ENCODE measurements around the gene H1-8. TPM values are rescaled to one million over a fixed set of nuclear protein-coding genes. Genes with fewer than 3 reads are reported as not detected.

Gene H1-8
- total RNA-seq, 1 experiment from 2014 or later, result not detected

DNA sequence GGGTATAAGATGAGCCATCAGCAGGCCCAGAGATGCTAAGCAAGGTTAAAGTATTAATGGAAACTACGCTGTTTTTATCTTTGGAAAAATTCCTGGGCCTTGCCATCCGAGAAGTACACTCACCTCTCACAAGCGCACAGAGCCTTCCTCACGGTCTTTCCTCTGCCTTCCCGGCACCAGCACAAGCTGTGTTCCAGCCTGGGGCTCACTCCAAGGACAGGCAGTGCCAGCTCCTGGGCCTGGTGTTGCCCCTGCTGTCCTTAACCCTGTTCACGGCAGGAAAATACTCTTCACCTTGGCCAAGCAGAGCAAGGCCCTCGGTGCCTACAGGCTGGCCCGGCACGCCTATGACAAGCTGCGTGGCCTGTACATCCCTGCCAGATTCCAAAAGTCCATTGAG, 28.9 kb upstream of the H1-8 start:
- TF ChIP-seq CTCF (conservative IDR thresholded peaks at IDR 0.05), result no peak
- no CpG with 5 or more reads among the region's 10 CpGs for WGBS (ENCODE audit: extremely low coverage, insufficient read length, low lambda C conversion rate)

More for the DNA sequence above, 28.9 kb upstream of the H1-8 start:
- H3K4ac ChIP-seq (ENCODE audit: low read depth, low read length), result no peak overlapping the region
- H2BK15ac ChIP-seq (ENCODE audit: low read depth, low read length), result no peak overlapping the region
- no peak overlapping the region for H2BK5ac ChIP-seq (ENCODE audit: insufficient read length, low read length)
- Mint-ChIP-seq H3K4me3 (no peak overlapping the region), H3K27ac (no peak overlapping the region; a peak in 1 of 7 replicates), H3K36me3 (ENCODE audit: insufficient read depth in 1 of 3, low read depth in 3 of 3) (peaks cover 10 to 25% (median 18%) of the 10 kb centered on the region in 3 experiments), H3K27me3 (ENCODE audit: low read depth) (peaks cover 2% of the 10 kb centered on the region; the same call in 1 of the 2 replicates), H3K4me1 (peaks cover 4 to 7% of the 10 kb centered on the region in 2 experiments; a peak in 3 of 4 replicates), H3K9me3 (no peaks in the 10 kb centered on the region)
- no peak overlapping the region for H3K56ac ChIP-seq (ENCODE audit: insufficient read length, low read depth, low read length)
- H4K8ac ChIP-seq (replicated peaks; ENCODE audit: insufficient read length, low read depth, low read length), result no peak overlapping the region
- no peak overlapping the region for H2AFZ ChIP-seq (ENCODE audit: low read length)
- no peak overlapping the region for H2BK12ac ChIP-seq (ENCODE audit: insufficient read length, low read depth, low read length)
- no peak overlapping the region for H4K91ac ChIP-seq (ENCODE audit: insufficient read length, low read depth, low read length)
- no peak overlapping the region for H2AK5ac ChIP-seq (ENCODE audit: insufficient read length, low read length)
- no peak for DNase-seq
- no peak overlapping the region for H2BK120ac ChIP-seq (ENCODE audit: low read depth, low read length, poor library complexity, severe bottlenecking)
- H3K4me2 ChIP-seq (ENCODE audit: insufficient read depth, insufficient read length, low read length), result no peak overlapping the region
- H3K4me1 ChIP-seq (ENCODE audit: insufficient read depth, low read length), result peaks cover 2% of the 10 kb centered on the region; the same call in 1 of the 2 replicates
- H3K27ac ChIP-seq (ENCODE audit: insufficient read length, low read depth, low read length), result no peak overlapping the region
- H4K5ac ChIP-seq (ENCODE audit: insufficient read length, low read depth, low read length), result no peak overlapping the region
- H2BK20ac ChIP-seq (ENCODE audit: low read depth, low read length, poor library complexity, severe bottlenecking), result no peak overlapping the region
- no peak overlapping the region for H3K14ac ChIP-seq (ENCODE audit: insufficient read depth, low read length)
- H3K9me3 ChIP-seq (ENCODE audit: control insufficient read depth, low read depth, low read length), result no peaks in the 10 kb centered on the region
- H3K18ac ChIP-seq (ENCODE audit: insufficient read length, low read depth, low read length), result no peak overlapping the region
- H4K20me1 ChIP-seq (ENCODE audit: control insufficient read depth, insufficient read depth, insufficient read length), result no peaks in the 10 kb centered on the region
- no peaks in the 10 kb centered on the region for H3K79me2 ChIP-seq (ENCODE audit: insufficient read depth, low read length)
- H3T11ph ChIP-seq (ENCODE audit: low read length), result no peak overlapping the region
- no peak overlapping the region for H3K9ac ChIP-seq (ENCODE audit: extremely low read depth, insufficient read length, low read length)
- no peaks in the 10 kb centered on the region for H3K23me2 ChIP-seq (ENCODE audit: insufficient read length, low read depth, low read length, poor library complexity, severe bottlenecking)
- no peaks in the 10 kb centered on the region for H3K79me1 ChIP-seq (ENCODE audit: insufficient read depth, low read depth, low read length, poor library complexity, severe bottlenecking)
- no peaks in the 10 kb centered on the region for H3K27me3 ChIP-seq (ENCODE audit: insufficient read depth, low read length)
- no peak overlapping the region for H3K23ac ChIP-seq (ENCODE audit: insufficient read length, low read depth, low read length)

All from H9 (cell line).